Measurements from ENCODE around the gene ARMC10.

The ARMC10 gene

DNA sequence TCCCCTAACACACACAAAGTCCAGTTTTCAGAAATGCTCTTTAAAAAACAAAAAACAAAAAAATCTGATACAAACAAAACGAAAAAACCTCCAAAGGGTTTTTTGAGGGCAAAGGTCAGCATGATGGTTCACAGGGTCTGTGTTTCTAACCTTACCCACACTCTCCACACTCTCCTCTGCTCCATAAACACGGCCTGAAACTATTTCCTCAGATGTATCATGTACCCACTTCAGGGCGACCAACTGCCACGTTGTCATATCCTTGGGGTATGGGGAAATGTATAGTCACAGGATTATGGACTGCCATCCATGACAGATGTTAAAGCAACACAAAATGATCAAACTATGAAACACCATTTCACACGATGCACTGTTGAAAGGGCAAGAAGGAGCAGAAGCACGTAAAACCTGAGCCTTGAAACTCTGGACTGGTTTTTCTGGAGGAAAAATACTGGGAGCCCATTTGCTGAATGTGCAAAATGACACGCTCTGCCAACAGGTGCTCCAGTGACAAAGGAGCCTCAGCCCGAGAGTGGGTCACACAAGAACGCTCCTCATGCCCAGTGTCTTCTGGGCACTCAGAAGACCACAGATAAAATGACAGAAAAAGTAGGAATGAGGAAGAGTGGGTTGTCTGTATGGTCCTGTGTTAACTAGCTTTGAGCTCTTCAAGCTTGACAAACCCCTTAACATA lies 58.2 kb downstream of the ARMC10 start:
- TF ChIP-seq, protein P1, sequence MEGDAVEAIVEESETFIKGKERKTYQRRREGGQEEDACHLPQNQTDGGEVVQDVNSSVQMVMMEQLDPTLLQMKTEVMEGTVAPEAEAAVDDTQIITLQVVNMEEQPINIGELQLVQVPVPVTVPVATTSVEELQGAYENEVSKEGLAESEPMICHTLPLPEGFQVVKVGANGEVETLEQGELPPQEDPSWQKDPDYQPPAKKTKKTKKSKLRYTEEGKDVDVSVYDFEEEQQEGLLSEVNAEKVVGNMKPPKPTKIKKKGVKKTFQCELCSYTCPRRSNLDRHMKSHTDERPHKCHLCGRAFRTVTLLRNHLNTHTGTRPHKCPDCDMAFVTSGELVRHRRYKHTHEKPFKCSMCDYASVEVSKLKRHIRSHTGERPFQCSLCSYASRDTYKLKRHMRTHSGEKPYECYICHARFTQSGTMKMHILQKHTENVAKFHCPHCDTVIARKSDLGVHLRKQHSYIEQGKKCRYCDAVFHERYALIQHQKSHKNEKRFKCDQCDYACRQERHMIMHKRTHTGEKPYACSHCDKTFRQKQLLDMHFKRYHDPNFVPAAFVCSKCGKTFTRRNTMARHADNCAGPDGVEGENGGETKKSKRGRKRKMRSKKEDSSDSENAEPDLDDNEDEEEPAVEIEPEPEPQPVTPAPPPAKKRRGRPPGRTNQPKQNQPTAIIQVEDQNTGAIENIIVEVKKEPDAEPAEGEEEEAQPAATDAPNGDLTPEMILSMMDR (conservative IDR thresholded peaks at IDR 0.05; ENCODE audit: low read depth), result no peak
- H3K27ac ChIP-seq, result no peak overlapping the region
- DNase-seq (ENCODE audit: low spot score), result no peak
- POLR2A ChIA-PET (ENCODE audit: low non-redundant PET), result no interaction called here
- CTCF ChIA-PET, result no interaction called here

GRCh38 chr7:103134836-103135554 lies 60.1 kb downstream of the ARMC10 start:
- no peak overlapping the region for H3K27ac ChIP-seq
- ChIA-PET CTCF (no interaction called here), POLR2A (ENCODE audit: low non-redundant PET) (no interaction called here)
- TF ChIP-seq, protein P1 (conservative IDR thresholded peaks at IDR 0.05; ENCODE audit: low read depth), result no peak
- no peak for DNase-seq (ENCODE audit: low spot score)

DNA sequence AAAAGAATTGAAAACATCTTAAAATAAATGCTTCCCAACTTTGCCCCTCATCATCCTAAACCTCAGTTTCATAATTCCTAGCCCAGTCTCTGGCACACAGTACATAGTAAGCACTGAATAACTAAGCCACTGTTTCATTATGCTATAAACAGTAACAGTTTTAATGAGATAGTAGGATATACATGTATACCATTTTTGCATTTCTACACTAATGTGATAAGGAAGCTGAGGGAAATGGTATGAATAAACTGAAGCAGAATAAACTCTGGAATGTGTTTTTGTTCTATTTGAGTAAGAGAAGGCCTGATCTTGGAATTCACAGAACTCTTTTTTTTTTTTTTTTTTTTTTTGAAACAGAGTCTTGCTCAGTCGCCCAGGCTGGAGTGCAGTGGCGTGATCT lies 65.1 kb downstream of the ARMC10 start:
- H3K27ac ChIP-seq, result no peak overlapping the region
- no peak for DNase-seq (ENCODE audit: low spot score)
- ChIA-PET CTCF (interaction anchor here (0.7 kb wide), 1 partner anchor 27 kb away, joined by 3 read pairs; no protein-coding TSS in a partner anchor), POLR2A (ENCODE audit: low non-redundant PET) (no interaction called here)
- TF ChIP-seq, protein P1 (conservative IDR thresholded peaks at IDR 0.05; ENCODE audit: low read depth), result no peak

GRCh38 chr7:103140685-103141084 lies 65.7 kb downstream of the ARMC10 start:
- no peak overlapping the region for H3K27ac ChIP-seq
- POLR2A ChIA-PET (ENCODE audit: low non-redundant PET), result no interaction called here
- CTCF ChIA-PET, result interaction anchor here (0.7 kb wide), 1 partner anchor 27 kb away, joined by 3 read pairs; no protein-coding TSS in a partner anchor
- TF ChIP-seq, protein P1 (conservative IDR thresholded peaks at IDR 0.05; ENCODE audit: low read depth), result no peak
- no peak for DNase-seq (ENCODE audit: low spot score)

DNA sequence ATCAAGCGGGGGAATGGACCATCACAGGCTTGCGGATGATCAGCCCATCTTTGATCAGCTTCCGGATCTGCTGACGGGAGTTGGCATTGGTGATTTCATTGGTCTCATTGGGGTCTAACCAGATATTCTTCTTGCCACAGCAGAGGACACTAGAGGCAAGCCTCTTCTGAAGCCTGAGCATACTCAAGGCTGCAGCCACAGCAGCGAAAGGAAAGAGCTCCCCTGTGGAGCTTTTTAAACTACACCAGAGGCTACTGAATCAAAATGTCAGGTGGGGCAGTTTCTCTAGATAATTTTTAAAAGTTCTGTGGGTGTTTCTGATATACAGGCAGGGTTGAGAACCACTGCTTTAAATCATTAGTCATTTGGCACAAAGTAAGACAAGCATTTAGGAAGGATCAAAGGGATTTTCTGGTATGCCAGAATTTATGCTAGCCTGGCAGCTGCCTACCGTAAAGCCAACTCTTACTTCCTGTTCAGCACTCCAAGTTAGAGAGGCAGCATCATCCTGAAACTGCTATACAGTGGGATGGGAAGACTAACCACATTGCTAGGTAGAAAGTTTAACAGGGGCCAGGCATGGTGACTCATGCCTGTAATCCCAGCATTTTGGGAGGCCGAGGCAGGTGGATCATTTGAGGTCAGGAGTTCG lies 66.9 kb downstream of the ARMC10 start:
- ChIA-PET POLR2A (ENCODE audit: low non-redundant PET) (no interaction called here), CTCF (interaction anchor here (0.6 kb wide), 1 partner anchor 1090 kb away, joined by 9 read pairs; no protein-coding TSS in a partner anchor)
- no peak for DNase-seq (ENCODE audit: low spot score)
- H3K27ac ChIP-seq, result no peak overlapping the region
- TF ChIP-seq, protein P1 (conservative IDR thresholded peaks at IDR 0.05; ENCODE audit: low read depth), result no peak

DNA sequence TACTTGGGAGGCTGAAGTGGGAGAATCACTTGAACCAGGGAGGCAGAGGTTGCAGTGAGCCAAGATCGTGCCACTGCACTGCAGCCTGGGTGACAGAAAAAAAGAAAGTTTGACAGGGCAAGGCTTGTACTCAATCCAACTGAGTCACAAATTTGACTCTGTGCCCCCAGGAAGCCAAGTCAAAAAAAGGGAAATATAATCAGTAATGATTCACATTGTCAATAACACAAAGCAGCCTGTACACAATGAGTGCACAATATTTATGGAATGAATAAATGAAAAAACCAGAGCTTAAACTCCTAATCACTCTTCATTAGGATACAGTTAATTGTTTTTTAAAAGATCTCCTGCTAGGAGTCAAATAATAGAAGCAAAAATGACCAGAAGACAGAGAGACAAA lies 67.6 kb downstream of the ARMC10 start:
- ChIA-PET CTCF (no interaction called here), POLR2A (ENCODE audit: low non-redundant PET) (no interaction called here)
- no peak for DNase-seq (ENCODE audit: low spot score)
- no peak overlapping the region for H3K27ac ChIP-seq
- TF ChIP-seq, protein P1 (conservative IDR thresholded peaks at IDR 0.05; ENCODE audit: low read depth), result no peak

Measured in RWPE1 (cell line).